Measurements from ENCODE around the gene GTPBP4.
"Not testable (repeated sequence)": the region's sequence is repeated elsewhere in the genome, so short reads cannot be mapped to it uniquely, and the experiment has no call there.

Gene GTPBP4

DNA sequence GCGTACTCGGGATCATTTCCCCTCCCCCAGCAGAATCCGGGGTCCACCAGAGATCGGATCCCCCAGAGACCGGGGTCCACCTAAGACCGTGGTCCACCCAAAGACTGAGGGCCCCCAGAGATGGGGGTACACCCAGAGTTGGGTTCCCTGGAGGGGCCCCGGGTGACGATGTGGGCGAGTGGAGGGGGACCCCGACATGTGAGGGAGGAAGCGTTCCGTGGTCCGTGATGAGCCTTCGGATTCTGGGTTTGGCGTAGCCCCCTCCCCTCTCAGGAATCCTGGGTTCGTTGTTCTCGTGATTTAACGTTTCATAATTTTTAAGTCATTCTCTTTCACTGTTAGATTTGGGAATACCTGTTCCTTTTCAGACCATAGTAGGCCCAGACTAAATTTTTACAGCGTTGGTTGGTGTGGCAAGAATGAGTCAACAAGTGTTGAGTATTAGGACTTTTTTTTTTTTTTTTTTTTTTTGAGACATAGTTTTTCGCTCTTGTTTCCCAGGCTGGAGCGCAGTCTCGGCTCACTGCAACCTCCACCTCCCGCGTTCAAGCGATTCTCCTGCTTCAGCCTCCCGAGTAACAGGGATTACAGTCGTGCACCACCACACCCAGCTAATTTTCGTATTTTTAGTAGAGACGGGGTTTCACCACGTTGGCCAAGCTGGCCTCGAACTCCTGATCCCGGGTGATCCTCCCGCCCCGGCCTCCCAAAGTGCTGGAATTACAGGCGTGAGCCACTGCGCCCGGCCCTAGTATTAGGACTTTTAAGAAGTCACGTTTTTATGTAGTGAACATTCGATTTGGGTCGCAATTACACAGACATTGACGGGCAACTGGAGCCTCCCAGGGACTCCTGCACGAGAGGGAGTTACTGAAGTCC is 672 bp downstream of the GTPBP4 start:
- no peak for DNase-seq (ENCODE audit: low read depth)

DNA sequence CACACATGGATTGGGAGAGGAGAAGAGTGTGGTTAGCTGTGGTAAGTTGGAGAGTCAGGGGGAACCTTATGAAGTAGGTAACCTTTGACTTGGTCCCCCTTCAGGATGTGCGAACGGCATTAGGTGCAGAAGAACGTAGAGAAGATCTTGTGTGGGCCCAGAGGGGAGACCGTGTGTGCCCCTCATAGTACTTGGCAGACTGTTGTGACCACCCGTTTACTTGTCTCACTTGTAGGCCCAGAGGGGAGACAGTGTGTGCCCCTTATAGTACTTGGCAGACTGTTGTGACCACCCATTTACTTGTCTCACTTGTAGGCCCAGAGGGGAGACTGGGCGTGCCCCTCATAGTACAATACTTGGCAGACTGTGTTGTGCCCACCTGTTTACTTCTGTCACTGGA is 2.6 kb downstream of the GTPBP4 start:
- no peak for DNase-seq (ENCODE audit: low read depth)

GRCh38 chr10:992467-992866 is 4.2 kb downstream of the GTPBP4 start:
- no peak for DNase-seq (ENCODE audit: low read depth)

DNA sequence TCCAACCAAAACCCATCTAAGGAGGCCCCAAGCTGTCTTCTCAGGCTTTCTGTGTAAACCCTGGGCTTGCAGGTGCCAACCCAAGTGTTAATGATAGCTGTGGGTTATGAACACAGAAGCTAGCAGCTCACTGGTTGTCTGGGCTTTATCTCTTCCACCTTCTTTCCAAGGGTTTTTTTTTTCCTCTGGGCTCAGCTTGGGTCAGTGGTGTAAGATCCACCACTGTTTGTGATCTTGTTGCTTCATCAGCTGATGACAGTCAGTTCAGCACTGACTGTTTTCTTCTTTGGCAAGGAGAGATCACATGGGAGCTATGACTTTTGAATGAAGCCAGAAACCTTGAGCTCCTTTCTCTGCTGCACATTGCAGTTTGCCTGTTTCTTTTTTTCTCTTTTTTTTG is 4.6 kb downstream of the GTPBP4 start:
- DNase-seq (ENCODE audit: low read depth) = no peak

- DNase-seq (ENCODE audit: low read depth) = no peak
Measured at GRCh38 chr10:994836-995558, 6.8 kb downstream of the GTPBP4 start.

DNA sequence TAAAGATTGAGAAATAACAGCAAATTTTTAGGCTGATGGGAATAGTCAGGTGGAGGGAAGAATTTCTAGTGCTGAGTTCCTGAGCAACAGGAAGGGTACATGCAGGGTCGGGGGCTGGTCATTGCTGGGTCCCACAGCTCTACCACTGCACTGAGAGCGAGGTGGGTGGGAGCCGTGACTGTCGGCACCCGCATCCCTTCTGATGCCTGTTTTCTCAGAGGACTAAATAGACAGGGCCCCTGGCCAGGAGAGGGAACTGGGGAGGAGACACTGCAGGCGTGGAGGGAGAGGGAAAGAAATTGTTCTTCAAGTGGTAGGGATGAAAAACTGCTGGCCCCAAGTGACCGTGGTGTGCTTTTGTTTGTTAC is 7.3 kb downstream of the GTPBP4 start:
- DNase-seq (ENCODE audit: low read depth) = no peak

- DNase-seq (ENCODE audit: low read depth) = no peak
Measured at GRCh38 chr10:996031-996430, 7.8 kb downstream of the GTPBP4 start.

- no peak for DNase-seq (ENCODE audit: low read depth)
Measured at GRCh38 chr10:997266-998022, 9.2 kb downstream of the GTPBP4 start.

- DNase-seq (ENCODE audit: low read depth) = no peak
Measured at GRCh38 chr10:1002425-1003006, 14.3 kb downstream of the GTPBP4 start.

DNA sequence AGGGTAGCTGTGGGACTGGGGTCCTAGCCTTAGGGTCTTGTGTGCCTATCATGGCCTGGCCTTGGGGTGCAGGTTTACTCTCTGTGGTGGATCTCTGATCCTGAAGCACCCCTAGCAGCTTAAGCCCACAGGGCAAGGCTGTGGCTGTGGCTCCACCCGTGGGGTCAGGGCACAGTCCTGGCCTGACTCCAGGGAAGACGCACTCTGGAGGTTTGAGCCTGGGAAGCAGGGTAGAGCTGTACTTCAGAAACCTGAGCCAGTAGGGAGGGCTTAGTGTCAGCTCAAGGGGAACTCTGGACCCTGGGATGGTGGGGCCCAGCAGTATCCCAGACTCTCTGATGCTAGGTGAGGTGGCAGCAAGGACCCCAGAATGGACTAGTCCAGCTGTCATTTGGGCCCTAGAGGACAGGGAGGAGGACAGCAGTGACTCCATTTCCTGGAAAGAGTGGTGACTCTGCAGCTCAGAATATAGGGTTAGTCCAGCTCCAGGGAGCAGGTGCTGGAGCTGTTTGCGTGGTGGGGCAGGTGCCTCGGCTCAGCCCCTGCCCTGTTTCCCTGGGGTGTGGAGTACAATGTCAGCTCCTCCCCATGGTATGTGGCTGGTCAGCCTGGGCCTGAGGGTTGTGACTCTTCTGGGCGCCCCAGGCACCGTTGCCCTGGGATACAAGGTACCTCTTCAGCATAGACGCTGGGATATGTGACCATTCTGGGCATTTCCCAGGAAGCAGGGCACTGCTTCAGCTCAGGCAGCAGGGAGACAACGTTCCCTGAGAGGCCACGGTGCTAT is 15.8 kb downstream of the GTPBP4 start:
- DNase-seq (ENCODE audit: low read depth) = no peak

DNA sequence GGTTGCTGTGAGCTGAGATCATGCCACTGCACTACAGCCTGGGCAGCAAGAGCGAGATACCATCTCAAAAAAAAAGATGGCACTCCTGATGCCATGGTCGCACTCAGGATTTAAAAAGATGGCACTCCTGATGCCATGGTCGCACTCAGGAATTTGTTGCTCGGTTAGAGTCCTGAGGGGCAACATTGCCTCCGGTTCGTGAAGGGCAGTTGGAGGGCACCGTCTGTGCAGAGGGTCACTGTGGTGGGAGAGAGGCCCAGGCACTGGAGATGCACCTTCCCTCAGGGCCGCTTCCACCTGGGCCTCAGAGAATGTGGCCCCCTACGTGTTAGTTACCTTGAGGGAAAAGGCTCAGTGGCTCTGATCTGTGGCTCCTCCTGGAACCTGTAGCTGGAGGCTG is 18.3 kb downstream of the GTPBP4 start:
- no peak for DNase-seq (ENCODE audit: low read depth)

DNA sequence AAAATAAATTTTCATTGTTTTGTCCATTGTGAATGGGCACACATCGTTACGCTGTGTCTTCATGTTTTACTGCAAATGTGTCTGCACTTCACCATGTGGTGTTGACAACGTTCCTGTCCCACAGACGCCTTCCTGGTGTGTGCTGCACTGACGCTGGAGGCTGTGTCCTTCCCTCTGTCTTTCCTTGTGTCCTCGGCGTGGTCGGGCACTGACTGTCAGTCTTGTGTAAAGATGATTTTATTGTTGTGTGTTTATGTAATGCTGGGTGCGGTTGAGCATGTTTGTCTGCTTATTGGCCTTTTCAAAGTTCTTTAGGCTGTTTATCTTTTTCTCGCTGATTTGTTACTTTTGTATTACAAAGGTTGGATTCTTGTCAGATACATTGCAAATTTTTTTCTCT is 19.3 kb downstream of the GTPBP4 start:
- no peak for DNase-seq (ENCODE audit: low read depth)

DNA sequence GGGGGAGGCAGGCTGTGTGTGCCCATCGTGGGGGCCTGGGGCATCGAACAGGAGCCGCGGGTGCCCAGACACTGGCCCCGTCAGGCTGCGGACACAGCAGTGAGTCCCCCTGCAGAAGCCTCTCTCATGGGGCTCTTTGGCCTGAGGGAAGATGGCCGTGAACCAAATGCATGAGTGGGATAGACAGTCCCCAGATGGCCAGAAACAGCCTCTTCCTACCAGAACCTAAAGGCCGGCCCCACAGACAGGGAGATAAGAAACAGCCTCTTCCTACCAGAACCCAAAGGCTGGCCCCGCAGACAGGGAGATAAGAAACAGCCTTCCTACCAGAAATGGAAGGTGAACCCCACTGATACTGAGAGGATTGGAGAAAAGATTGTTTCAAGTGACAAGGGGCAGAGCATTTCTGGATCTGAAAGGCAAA is 20.8 kb downstream of the GTPBP4 start:
- no peak for DNase-seq (ENCODE audit: low read depth)

DNA sequence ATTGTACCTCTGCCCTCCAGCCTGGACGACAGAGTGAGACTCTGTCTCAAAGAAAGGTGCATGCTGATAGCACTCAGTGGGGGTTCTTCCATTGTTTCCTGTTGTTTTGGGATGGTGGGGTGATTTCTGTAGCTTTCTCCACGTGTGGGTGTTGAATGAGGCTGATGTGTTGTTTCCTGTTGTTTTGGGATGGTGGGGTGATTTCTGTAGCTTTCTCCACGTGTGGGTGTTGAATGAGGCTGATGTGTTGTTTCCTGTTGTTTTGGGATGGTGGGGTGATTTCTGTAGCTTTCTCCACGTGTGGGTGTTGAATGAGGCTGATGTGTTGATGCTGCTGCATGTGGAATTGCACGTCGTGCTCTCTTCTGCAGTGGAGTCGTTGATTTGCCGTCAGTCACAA is 21.7 kb downstream of the GTPBP4 start:
- not testable (repeated sequence) for DNase-seq (ENCODE audit: low read depth)

GRCh38 chr10:1010703-1011102 is 22.5 kb downstream of the GTPBP4 start:
- DNase-seq (ENCODE audit: low read depth) = no peak

GRCh38 chr10:1011696-1012095 is 23.5 kb downstream of the GTPBP4 start:
- no peak for DNase-seq (ENCODE audit: low read depth)

DNA sequence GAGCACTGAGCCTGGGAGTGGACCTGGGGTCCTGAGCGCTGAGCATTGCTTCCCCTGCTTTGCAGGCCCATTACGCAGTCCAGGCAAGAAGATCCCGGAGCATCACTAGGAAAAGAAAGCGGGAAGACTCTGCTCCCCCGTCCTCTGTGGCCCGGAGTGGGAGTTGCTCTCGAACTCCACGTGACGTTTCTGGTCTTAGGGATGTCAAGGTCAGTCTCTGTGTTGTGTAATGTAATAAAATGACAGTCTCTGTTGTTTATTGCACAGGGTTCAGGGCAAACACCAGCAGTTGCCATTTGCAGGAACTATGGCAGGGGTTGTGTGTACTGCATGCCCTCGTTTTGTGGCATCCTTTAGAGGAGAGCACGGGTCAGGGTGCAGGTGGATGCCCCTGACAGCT is 27.5 kb downstream of the GTPBP4 start:
- no peak for DNase-seq (ENCODE audit: low read depth)

GRCh38 chr10:1019362-1019761 is 31.1 kb downstream of the GTPBP4 start:
- DNase-seq (ENCODE audit: low read depth) = no peak

GRCh38 chr10:1020460-1020859 is 32.2 kb downstream of the GTPBP4 start:
- no peak for DNase-seq (ENCODE audit: low read depth)

DNA sequence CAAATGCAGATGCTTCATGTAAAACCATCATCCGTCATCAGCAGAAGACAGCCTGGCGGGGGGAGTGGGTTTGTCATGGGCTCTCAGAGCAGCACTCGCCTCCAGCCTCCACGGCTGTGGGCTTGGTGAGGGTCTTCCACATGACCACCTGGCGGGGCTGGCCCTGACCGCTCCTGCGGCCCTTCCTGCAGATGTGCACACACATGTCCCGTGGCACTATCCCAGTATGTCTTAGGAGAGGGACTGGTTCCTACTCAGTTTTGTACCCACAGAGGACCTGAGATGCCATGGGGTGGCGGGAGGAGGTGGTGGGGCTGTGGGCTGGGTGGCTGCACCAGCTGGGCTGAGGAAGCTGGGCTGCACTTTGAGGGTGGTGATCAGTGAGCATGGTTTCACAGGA is 32.7 kb downstream of the GTPBP4 start:
- no peak for DNase-seq (ENCODE audit: low read depth)

GRCh38 chr10:1022413-1022812 is 34.2 kb downstream of the GTPBP4 start:
- DNase-seq (ENCODE audit: low read depth) = no peak

GRCh38 chr10:1024103-1024502 is 35.9 kb downstream of the GTPBP4 start:
- DNase-seq (ENCODE audit: low read depth) = no peak

Data from stimulated activated CD8-positive, alpha-beta memory T cell treated with anti-CD3 and anti-CD28 coated beads, Interleukin-12 subunit alpha, Interleukin-12 subunit beta, amount 100 ng/mL, for 4 hours (primary cell).